ENCODE data around the gene GATB.
"Not testable (repeated sequence)": the region's sequence is repeated elsewhere in the genome, so short reads cannot be mapped to it uniquely, and the experiment has no call there.

GATB gene

GRCh38 chr4:151736361-151736760 lies 24.4 kb downstream of the GATB start:
- in situ Hi-C loops (cut with MboI; ENCODE audit: low sequenced_read_pairs) = no loop called here

- in situ Hi-C loops (cut with MboI; ENCODE audit: low sequenced_read_pairs) = not testable (repeated sequence)
Measured at GRCh38 chr4:151731670-151732069, 29.1 kb downstream of the GATB start.

GRCh38 chr4:151729731-151730559 lies 30.9 kb downstream of the GATB start:
- in situ Hi-C loops (cut with MboI; ENCODE audit: low sequenced_read_pairs) = no loop called here

- in situ Hi-C loops (cut with MboI; ENCODE audit: low sequenced_read_pairs) = no loop called here
Measured at GRCh38 chr4:151728679-151729078, 32.1 kb downstream of the GATB start.

- in situ Hi-C loops (cut with MboI; ENCODE audit: low sequenced_read_pairs) = no loop called here
Measured at GRCh38 chr4:151728006-151728405, 32.8 kb downstream of the GATB start.

GRCh38 chr4:151727365-151727764 lies 33.4 kb downstream of the GATB start:
- in situ Hi-C loops (cut with MboI; ENCODE audit: low sequenced_read_pairs) = no loop called here

GRCh38 chr4:151725087-151725486 lies 35.7 kb downstream of the GATB start:
- in situ Hi-C loops (cut with MboI; ENCODE audit: low sequenced_read_pairs) = no loop called here

- in situ Hi-C loops (cut with MboI; ENCODE audit: low sequenced_read_pairs) = no loop called here
Measured at GRCh38 chr4:151721916-151722315, 38.9 kb downstream of the GATB start.

GRCh38 chr4:151721466-151721865 lies 39.3 kb downstream of the GATB start:
- in situ Hi-C loops (cut with MboI; ENCODE audit: low sequenced_read_pairs) = no loop called here

- in situ Hi-C loops (cut with MboI; ENCODE audit: low sequenced_read_pairs) = no loop called here
Measured at GRCh38 chr4:151719956-151720334, 40.9 kb downstream of the GATB start.

GRCh38 chr4:151718984-151719955 lies 41.5 kb downstream of the GATB start:
- in situ Hi-C loops (cut with MboI; ENCODE audit: low sequenced_read_pairs) = no loop called here

GRCh38 chr4:151717909-151718628 lies 42.7 kb downstream of the GATB start:
- in situ Hi-C loops (cut with MboI; ENCODE audit: low sequenced_read_pairs) = no loop called here

- in situ Hi-C loops (cut with MboI; ENCODE audit: low sequenced_read_pairs) = no loop called here
Measured at GRCh38 chr4:151717314-151717713, 43.5 kb downstream of the GATB start.

GRCh38 chr4:151716324-151716723 lies 44.5 kb downstream of the GATB start:
- in situ Hi-C loops (cut with MboI; ENCODE audit: low sequenced_read_pairs) = no loop called here

GRCh38 chr4:151715881-151716280 lies 44.9 kb downstream of the GATB start:
- in situ Hi-C loops (cut with MboI; ENCODE audit: low sequenced_read_pairs) = no loop called here

GRCh38 chr4:151712777-151713176 lies 48.0 kb downstream of the GATB start:
- in situ Hi-C loops (cut with MboI; ENCODE audit: low sequenced_read_pairs) = no loop called here

- in situ Hi-C loops (cut with MboI; ENCODE audit: low sequenced_read_pairs) = no loop called here
Measured at GRCh38 chr4:151711646-151712045, 49.2 kb downstream of the GATB start.

GRCh38 chr4:151709587-151709986 lies 51.2 kb downstream of the GATB start:
- in situ Hi-C loops (cut with MboI; ENCODE audit: low sequenced_read_pairs) = no loop called here

GRCh38 chr4:151709071-151709470 lies 51.7 kb downstream of the GATB start:
- in situ Hi-C loops (cut with MboI; ENCODE audit: low sequenced_read_pairs) = no loop called here

- in situ Hi-C loops (cut with MboI; ENCODE audit: low sequenced_read_pairs) = no loop called here
Measured at GRCh38 chr4:151708100-151708499, 52.7 kb downstream of the GATB start.

- in situ Hi-C loops (cut with MboI; ENCODE audit: low sequenced_read_pairs) = no loop called here
Measured at GRCh38 chr4:151703401-151703800, 57.4 kb downstream of the GATB start.

All from HL-60/S4 (cell line).